Stimulated activated CD4-positive, alpha-beta T cell treated with anti-CD3 and anti-CD28 coated beads, TNF-alpha, amount 100 ng/mL, for 1 hour (primary cell): ENCODE data around the gene CCDC6.
"Not testable (repeated sequence)": the region's sequence is repeated elsewhere in the genome, so short reads cannot be mapped to it uniquely, and the experiment has no call there.

Experiments
- DNase-seq, 3 donors: peaks; one replicate each; pipeline ENCODE4 v3.0.0-alpha.2; 2020; ENCODE audit warnings: low read depth in 3 of 3, low spot score in 1 of 3

The CCDC6 gene

DNA sequence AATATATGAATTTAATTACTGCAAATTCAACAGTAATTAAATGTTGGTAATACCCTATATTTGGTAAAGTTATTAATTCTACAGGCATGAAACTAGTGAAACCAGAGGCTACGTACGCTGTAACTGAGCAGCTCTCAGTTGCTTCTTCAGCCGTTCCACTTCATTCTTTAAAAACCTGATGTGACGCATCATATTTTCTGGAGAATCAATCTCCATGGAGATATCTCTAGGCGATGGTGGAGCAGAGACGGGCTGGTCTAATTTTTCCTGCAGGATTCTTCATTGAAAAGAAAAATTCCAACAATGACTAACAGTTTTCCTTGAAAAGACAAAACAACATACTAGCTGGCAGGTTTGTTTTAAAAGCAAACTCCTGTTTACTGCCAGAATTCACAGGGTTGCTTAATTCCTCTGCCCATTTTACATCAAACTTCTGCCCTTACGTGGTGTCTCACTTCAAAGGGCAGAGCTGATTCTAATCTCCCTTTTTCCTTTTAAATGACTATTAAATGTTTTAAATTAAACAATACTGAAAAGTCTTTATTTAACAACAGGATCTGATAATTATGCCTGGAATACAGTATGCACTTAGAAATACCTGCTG is 93.7 kb downstream of the CCDC6 start:
- no peak for DNase-seq

DNA sequence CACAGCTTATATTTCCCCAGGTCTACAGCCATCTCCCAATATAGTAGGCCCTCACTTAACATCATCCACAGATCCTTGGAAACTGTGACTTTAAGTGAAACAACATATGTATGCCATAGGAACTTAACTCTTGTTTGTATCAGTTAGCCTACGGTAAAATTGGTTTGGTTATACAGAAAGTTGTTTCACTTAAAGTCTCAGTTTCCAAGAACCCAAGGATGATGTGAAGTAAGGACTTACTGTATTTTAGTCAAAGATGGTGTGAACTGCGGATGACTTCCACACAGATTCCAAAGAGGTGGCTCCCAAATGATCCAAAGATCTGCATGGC is 96.7 kb downstream of the CCDC6 start:
- DNase-seq: no peak

DNA sequence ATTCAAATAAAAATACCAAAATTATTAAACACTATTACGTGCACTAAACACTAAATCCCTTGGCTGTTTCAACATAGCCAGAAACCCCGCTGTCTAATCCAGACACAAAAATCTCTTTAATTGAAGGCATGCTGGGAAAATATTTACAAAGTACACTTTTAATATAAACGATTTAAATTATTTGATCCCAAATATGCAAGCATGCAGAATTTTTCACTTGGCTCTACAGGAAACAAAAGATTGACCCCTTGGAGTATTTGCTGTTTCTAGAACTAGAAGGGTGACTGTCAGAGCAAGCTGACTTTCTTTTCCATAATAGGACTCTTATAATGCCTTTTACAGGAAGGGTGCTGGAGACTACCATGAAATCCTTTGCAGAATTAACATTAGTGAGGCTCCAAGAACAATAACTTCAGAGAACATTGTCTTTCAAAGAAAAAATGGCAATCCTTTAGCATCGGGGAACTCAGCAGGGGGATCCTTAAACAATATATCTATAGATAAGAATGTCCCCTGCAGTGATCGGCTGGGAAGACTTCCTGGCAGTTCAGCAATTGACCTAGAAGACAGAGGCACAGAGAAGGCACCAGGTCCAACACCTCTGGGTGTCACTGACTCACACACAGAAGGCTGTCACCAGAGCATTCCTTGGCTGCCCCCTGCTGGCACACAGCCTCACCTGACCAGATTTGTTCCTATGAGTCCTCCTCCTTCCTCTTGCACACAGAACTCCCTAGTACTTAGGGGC is 97.3 kb downstream of the CCDC6 start:
- peak in 2 of 3 donors; percentile 8 to 61 for DNase-seq

DNA sequence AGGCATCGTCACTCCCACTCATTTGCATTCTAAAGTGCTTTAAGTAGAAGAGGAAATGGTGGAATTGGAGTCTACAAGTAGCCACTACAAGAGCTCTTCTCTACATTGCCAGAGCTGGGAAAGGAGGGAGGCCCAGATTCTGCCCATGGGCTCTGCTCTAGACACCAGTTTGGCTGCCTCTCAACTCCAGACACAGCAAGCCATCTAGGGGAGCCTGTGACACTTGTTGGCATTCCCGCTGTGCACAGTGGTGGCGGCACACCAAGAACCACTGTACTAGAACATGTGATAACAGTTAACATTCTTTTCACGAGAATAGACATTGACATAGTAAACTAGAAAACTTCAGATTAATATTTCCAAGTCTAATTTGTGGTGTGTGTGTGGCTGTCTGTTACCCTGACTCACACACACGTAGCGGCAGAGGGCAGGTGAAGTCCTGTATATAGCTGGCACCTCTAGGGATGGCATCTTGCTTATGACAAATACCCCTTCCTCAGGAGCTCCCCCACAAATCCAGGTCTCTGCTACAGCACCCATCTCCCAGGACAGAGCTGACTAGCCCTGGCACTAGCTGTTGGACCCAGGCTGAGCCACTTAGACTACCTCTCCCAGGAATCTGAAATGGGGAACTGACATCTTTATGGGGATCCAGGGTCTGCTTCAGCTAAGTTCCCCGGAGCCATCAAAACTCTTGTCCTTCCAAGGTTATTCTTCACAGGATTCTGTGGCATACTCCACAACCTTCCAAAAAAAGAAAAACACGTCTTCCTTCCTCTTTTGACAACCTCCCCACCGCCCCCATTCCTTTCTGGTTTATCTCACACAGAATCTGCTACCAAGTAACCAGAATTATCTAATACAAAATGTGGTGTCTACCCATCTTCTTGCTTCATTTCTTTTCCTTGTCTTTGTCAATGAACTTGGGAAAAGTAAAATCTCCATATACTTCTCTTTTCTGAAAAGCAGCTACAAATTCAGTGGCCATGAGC is 98.4 kb downstream of the CCDC6 start:
- no peak for DNase-seq

DNA sequence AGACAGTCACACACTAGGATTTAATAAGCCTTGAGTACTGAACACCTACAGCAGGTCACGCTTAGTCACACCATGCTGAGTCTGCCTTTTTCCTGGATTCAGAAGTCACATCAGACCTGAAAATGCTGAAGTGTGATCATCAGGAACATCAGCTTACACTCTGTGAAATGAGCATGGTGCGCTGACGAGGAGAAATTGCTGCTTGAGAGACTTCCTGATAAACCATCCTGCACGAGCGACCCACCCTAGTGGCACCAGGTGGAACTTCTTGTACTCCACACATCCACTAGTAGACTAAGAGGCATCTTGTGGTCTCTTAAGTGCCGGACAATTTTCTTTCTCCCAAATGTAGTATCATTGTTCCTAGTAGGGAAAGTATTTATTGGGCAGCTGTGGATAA is 101.3 kb downstream of the CCDC6 start:
- DNase-seq: no peak

DNA sequence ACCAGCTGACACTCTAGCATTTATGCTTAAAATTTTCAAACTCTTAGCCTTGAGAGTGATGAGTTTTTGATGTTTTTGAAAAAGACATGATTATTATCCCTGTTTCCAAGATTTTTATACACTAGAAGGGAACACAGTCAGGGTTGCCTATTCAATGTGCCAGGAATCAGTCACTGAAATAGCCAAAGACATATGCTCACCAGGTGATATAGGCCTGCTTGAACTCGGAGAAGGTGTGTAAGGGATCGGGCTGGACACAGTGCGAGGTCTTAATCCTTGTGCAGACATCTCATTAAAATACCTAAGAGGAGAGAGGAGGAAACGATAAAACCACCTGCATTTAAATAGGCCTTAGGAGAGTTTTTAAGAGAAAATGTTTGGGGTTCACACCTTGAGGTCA is 102.1 kb downstream of the CCDC6 start:
- no peak for DNase-seq

DNA sequence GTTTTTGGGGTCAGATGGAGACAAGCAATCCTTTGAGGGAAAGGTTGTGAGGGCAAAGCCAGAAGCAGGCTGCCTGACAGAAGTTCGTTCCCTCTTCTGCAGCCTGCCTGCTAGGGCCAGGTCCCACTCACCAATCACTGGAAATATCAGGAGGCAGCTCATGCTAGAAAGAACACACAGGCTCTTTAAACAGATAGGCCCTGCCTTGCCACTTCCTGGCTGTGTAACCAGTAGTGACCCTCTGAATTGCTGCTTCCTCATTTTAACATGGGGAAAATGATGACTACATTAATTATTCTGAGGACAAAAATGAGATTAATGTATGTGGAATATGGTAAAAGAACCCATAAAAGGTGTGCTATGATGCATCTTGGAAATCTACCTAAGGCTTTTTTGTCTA is 102.6 kb downstream of the CCDC6 start:
- no peak for DNase-seq

DNA sequence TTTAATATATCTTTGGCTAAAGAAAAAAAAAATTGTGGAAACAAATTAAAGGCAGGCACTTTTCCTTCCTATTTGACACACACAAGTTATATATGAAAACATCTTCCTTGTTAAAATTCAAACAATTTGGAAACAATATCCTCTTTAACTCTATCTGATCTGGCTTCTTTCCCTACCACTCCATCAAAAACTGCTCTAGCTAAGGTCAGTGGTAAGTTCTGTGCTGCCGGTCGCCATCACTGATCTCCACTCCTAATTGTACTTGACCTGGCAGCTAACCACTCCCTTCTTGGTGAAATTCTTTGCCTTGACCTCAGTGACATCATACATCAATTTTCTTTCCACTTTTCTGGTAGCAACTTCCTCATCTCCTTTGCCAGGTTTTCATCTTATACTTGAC is 105.2 kb downstream of the CCDC6 start:
- DNase-seq: no peak

DNA sequence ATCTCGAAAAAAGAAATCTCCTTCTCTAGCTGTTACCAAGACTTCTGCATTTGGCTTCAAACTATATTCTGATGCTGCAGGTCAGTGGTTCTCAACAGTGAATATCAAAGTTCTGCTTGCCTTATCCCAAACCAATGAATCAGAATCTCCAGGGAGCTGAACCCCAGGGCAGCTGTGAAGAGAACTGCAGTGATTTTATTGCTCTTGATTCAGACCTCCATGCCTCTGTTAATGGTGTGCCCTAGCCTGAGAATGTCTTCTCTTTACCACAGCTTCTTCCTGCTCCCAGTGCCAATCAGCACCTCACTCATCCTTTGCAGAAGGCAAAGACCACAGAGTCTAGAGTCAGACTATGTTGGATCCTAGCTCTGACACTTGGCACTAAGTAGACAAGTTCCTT is 106.9 kb downstream of the CCDC6 start:
- DNase-seq: no peak

DNA sequence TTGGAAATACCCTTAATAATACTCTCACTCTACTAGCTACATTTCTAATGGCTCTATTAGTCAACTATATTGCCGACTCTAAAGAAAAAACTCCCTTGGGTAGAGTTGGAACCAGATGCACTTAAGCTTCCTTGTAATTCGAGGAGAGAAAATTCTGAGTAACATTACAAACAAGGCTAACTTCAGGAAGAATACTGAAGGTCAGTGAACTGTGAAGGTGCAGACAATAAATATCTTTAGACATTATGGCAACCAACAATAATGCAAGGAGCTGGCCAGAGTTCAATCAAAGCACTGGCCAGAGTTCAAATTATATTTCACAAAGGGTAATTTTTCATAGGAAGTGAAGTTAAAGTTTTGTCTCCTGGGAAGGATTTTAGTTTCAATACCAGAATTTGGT is 112.4 kb downstream of the CCDC6 start:
- no peak for DNase-seq

DNA sequence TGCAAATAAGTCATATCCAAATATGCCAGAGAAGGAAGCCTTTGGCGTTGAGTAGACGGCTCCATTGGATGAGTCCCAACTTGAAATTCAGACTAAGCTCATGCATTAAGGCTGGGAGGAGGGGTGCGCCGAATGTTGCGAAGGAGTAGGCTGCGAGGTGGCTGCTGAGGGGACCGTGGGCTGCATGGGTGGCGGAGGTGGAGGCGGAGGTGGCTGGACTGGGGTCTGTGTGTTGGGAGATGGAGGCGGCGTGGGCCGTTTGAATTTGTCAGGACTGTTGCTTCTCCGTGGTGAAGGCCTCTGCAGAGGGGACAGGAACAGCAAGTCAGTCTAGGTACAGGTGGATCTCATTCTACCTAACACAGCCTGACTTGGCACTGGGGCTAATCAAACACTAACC is 113.5 kb downstream of the CCDC6 start:
- no peak for DNase-seq

DNA sequence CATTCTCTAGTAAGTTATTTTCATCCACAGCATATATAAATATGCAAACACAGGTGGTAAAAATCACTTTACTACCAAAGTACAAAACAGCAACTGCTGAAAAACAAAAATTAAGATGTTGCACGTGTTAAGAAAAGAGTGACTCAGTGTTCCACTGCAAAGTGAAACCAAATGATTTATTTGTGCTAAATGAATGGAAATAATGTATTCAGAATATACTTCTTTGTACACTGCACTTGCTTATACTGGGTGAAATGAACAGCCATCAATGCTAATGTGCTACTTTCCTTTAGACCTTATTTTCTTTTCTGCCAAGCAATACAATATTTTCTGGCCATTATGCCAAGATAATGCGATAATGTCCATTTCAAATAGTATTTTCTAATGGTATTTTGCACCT is 114.8 kb downstream of the CCDC6 start:
- DNase-seq: no peak

DNA sequence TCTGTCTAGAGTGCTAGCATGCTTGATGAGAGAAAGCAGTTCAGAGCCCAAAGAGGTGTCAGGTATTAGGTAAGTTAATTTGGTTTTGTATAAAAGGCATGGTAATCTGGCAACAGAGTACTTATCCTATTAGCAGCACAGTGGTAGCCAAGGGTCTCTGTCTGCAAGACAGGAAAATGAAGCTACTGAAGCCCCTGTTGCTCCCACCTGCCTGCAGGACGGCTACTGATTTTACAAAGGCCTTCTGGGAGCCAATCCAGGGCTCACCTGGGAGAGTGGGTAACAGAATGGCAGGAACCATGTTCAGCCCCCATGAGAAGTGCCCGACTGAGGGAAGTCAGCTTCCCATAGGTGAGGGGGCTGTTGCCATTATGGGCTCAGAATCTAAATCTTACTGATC is 116.3 kb downstream of the CCDC6 start:
- DNase-seq: not testable (repeated sequence)

DNA sequence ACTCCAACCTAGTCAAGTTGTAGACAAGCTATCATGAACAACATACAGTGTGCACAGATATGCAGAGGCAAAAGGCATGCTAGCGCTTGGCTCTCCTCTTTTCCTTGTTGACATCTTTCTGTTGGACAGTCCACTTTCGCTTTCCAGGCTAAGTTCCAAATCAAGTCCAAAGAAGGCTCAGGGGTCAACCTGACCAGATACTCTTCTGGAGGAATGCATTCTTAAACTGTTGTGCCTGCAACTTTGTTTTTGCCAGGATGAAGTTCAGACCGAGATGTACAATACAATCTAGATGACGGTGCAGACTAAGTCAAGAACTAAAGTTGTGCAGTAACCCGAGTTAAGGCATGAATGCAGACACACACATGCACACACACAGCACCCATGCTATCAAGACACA is 117.4 kb downstream of the CCDC6 start:
- DNase-seq: not testable (repeated sequence)

DNA sequence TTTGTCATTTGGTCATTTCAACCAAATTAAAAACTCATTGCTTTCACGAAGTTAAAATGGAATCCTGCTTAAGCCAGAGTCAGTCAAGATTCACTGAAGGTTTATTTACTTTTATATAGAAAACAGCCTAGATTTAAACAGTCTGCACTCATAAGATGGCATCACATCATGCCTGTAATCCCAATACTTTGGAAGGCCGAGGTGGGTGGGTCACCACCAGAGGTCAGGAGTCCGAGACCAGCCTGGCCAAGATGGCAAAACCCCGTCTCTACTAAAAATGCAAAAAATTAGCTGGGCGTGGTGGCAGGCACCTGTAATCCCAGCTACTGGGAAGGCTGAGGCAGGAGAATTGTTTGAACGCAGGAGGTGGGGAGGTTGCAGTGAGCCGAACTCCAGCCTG is 119.3 kb downstream of the CCDC6 start:
- DNase-seq: not testable (repeated sequence)

DNA sequence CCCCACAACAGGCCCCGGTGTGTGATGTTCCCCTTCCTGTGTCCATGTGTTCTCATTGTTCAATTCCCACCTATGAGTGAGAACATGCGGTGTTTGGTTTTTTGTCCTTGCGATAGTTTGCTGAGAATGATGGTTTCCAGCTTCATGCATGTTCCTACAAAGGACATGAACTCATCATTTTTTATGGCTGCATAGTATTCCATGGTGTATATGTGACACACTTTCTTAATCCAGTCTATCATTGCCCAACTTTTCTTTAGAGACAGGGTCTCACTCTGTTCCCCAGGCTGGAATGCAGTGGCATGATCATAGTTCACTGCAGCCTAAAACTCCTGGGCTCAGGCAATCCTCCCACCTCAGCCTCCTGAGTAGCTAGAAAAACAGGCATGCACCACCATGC is 120.9 kb downstream of the CCDC6 start:
- not testable (repeated sequence) for DNase-seq

DNA sequence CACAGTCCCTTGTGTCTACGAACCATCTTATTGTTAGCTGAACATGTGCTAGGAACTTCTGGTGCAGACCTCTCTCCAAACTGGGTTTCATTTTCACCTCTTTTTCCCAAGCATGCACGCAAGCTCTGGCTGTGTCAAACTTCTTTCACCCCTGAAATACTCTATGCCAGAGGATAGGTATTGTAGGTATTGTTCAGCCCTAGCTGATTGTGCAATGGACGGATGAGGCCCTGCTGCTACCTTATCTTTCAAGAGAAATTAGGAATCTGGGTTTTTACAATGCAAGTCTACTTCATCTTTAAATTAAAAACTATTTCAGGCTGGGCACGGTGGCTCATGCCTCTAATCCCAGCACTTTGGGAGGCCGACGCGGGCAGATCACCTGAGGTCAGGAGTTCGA is 124.8 kb downstream of the CCDC6 start:
- no peak for DNase-seq

DNA sequence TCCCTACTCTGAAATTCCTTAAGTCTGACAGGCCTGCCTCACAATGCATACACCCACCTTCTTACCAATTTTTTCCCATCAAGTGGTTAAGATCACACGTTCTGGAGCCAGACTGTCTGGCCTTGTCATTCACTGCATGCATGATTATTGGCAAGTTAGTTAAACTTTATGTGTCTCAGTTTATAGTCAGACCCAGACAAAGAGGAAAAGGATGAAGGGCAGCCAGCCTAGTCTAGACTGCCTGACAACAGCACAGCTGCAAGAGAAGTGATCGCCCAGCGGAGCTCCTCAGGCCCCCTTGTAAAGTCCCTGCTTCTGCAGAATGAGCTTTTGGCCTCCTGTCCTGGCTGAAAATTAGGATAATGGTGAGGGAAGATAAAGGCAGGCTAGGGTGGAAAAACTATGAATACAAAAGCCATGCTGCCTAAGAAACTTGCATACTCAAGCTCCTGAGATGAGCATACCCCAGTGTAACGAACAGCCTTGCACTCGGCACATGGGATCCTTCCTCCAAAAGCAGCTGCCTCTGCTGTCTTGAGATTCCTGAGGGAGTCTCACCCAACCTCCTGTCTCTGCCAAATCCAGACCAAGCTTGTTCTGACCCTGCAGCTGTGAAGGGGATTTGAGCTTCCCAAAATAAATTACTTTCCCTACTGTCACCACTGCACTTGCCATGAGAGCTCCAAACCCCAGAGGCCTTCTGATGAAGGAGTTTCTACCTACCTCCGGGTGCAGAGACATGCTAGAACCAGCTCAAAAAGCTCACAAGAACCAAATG is 126.4 kb downstream of the CCDC6 start:
- DNase-seq: no peak

DNA sequence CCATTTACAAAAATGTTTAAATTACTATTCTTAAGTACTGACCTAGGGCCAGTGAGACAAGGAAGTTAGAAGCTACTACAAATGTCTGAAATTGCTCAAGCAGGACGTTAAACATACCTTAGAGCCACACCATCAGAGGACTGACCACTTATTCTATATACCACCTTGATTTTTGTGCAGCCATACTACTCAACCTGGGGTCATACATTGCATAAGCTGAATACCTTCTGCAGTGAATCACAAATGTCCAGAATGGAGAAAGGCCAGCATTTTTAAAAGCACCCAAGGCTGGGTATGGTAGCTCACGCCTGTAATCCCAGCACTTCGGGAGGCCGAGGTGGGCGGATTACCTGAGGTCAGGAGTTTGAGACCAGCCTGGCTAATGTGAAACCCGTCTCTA is 131.9 kb downstream of the CCDC6 start:
- DNase-seq: no peak

DNA sequence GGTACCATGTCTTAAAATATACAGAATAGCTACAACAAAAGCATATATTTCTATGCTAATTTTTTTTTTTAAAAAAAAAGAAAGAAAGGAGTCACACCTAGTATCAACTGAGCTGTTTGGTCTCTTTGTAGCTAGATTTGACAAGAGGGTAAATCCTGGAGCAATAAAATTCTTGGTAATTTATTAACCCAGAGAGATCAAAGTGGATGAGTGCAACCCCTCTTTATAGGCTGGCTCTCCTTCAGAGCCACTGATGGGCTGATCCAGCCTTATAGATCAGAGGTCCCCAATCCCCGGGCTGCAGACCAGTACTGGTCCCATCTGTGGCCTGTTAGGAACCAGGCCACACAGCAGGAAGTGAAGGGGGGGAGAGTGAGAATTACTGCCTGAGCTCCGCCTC is 133.3 kb downstream of the CCDC6 start:
- no peak for DNase-seq

DNA sequence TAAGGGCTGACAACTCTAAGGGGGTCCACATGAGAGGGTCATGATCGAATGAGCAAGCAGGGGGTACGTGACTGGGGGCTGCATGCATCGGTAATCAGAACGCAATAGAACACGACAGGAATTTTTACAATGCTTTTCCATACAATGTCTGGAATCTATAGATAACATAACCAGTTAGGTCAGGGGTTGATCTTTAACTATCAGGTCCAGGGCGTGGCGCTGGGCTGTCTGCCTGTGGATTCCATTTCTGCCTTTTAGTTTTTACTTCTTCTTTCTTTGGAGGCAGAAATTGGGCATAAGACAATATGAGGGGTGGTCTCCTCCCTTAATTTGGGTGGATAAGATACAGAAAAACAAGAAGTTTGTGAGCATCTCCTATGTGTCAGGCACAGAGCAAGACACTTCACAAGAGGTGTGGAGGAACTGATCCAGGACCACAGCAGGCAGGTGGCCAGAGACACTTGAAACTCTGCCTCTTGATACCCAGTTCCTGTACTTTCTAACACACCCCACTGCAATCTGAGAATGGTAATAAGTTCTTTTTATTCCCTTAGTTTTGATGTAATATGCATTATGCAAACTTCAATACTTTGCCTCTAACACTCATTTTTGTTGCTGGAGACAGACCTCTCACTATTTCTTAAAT is 135.1 kb downstream of the CCDC6 start:
- DNase-seq: no peak
